HepG2 (cell line): Measurements from ENCODE around the gene RASSF7. TPM values are rescaled to one million over a fixed set of nuclear protein-coding genes. Genes with fewer than 3 reads are reported as not detected.
A peak's percentile ranks its signal among the peaks of the same experiment; 100 is the strongest.

Experiments
- E2F2 ChIP-seq: sonication (generic); formaldehyde crosslinking; IDR thresholded peaks from 2 replicates; pipeline ENCODE4 v1.4.0; 2020; ENCODE audit warnings: missing genetic modification reagents, borderline replicate concordance
- MTERF4 ChIP-seq: sonication (generic); formaldehyde crosslinking; IDR thresholded peaks from 2 replicates; pipeline ENCODE4 v1.8.0; 2023; ENCODE audit warnings: mild to moderate bottlenecking, missing genetic modification reagents
- POLR2AphosphoS2 ChIP-seq: IDR thresholded peaks from 2 replicates; pipeline ENCODE4 v1.6.1; 2011; ENCODE audit warnings: low read depth, low read length, improper control_type of control experiment
- SP5 ChIP-seq: IDR thresholded peaks from 2 replicates; pipeline ENCODE4 v1.6.1; 2016; ENCODE audit warnings: low read depth, borderline replicate concordance
- WIZ ChIP-seq: sonication (generic); formaldehyde crosslinking; IDR thresholded peaks from 2 replicates; pipeline ENCODE4 v1.5.1; 2020; ENCODE audit warnings: mild to moderate bottlenecking, missing genetic modification reagents
- ZNF292 ChIP-seq: sonication (generic); formaldehyde crosslinking; IDR thresholded peaks from 2 replicates; pipeline ENCODE4 v1.8.1; 2022; ENCODE audit warnings: mild to moderate bottlenecking, low read depth, missing genetic modification reagents, borderline replicate concordance
- ZNF512 ChIP-seq: sonication (generic); formaldehyde crosslinking; IDR thresholded peaks from 2 replicates; pipeline ENCODE4 v1.4.0; 2020; ENCODE audit warnings: mild to moderate bottlenecking, missing genetic modification reagents
- ZNF577 ChIP-seq: sonication (generic); formaldehyde crosslinking; IDR thresholded peaks from 2 replicates; pipeline ENCODE4 v1.4.0; 2020; ENCODE audit warnings: mild to moderate bottlenecking, low read depth, missing genetic modification reagents, borderline replicate concordance
- ZNF598 ChIP-seq: sonication (generic); formaldehyde crosslinking; IDR thresholded peaks from 2 replicates; pipeline ENCODE4 v1.5.1; 2020; ENCODE audit warnings: mild to moderate bottlenecking, missing genetic modification reagents, borderline replicate concordance
- ZNF709 ChIP-seq: sonication (generic); formaldehyde crosslinking; IDR thresholded peaks from 2 replicates; pipeline ENCODE4 v1.5.0; 2020; ENCODE audit warnings: mild to moderate bottlenecking, missing genetic modification reagents
- polyA plus RNA-seq, 8 experiments: library from polyadenylated mRNA; depleted of rRNA in 3 of 8; stranded (reverse) in 7 of 8; unstranded in 1 of 8; fragments of >200 nt; fragmentation: Illumina TruSeq in 4 of 8; extraction: Trizol in 4 of 8; gene quantifications; 2 replicates each; pipeline versions ENCODE4 v1.2.1 to v1.2.3, GENCODE V29; 2011 to 2016; ENCODE audit warnings: low read depth in 4 of 8, missing spikeins in 1 of 8, mixed read lengths in 1 of 8; ENCODE audit not compliant: insufficient read depth in 1 of 8
- total RNA-seq, 5 experiments: library from RNA; depleted of rRNA; stranded (reverse); fragments of >200 nt; fragmentation: Illumina TruSeq; extraction: Trizol; gene quantifications; 2 replicates each; pipeline ENCODE4 v1.2.3, GENCODE V29; 2016; ENCODE audit warnings: low read depth in 1 of 5
- TF ChIP-seq, protein P1 (sequence below): sonication (generic); formaldehyde crosslinking; IDR thresholded peaks from 2 replicates; pipeline ENCODE4 v1.4.0; 2020; ENCODE audit warnings: mild to moderate bottlenecking, missing genetic modification reagents, borderline replicate concordance
- TF ChIP-seq, protein P2 (sequence below): sonication (generic); formaldehyde crosslinking; IDR thresholded peaks from 2 replicates; pipeline ENCODE4 v1.4.0; 2020; ENCODE audit warnings: missing genetic modification reagents
- TF ChIP-seq, protein P3 (sequence below): sonication (generic); formaldehyde crosslinking; conservative IDR thresholded peaks from 2 replicates; pipeline ENCODE4 v1.8.1; 2023; ENCODE audit warnings: missing genetic modification reagents

Gene RASSF7
- total and polyA plus RNA-seq, 2 of the 13 experiments (the other 11 are each of a cell fraction or from before 2014, with no cell fraction given) = 20.2 to 28.6 TPM

GRCh38 chr11:518463-519202, 42.1 kb upstream of the RASSF7 start (continued):
- no peak for TF ChIP-seq E2F2 (CRISPR knock-in tag)
- TF ChIP-seq, protein P1, sequence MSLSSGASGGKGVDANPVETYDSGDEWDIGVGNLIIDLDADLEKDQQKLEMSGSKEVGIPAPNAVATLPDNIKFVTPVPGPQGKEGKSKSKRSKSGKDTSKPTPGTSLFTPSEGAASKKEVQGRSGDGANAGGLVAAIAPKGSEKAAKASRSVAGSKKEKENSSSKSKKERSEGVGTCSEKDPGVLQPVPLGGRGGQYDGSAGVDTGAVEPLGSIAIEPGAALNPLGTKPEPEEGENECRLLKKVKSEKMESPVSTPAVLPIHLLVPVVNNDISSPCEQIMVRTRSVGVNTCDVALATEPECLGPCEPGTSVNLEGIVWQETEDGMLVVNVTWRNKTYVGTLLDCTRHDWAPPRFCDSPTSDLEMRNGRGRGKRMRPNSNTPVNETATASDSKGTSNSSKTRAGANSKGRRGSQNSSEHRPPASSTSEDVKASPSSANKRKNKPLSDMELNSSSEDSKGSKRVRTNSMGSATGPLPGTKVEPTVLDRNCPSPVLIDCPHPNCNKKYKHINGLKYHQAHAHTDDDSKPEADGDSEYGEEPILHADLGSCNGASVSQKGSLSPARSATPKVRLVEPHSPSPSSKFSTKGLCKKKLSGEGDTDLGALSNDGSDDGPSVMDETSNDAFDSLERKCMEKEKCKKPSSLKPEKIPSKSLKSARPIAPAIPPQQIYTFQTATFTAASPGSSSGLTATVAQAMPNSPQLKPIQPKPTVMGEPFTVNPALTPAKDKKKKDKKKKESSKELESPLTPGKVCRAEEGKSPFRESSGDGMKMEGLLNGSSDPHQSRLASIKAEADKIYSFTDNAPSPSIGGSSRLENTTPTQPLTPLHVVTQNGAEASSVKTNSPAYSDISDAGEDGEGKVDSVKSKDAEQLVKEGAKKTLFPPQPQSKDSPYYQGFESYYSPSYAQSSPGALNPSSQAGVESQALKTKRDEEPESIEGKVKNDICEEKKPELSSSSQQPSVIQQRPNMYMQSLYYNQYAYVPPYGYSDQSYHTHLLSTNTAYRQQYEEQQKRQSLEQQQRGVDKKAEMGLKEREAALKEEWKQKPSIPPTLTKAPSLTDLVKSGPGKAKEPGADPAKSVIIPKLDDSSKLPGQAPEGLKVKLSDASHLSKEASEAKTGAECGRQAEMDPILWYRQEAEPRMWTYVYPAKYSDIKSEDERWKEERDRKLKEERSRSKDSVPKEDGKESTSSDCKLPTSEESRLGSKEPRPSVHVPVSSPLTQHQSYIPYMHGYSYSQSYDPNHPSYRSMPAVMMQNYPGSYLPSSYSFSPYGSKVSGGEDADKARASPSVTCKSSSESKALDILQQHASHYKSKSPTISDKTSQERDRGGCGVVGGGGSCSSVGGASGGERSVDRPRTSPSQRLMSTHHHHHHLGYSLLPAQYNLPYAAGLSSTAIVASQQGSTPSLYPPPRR (CRISPR knock-in tag) = no peak; the same call in 1 of the 2 replicates
- TF ChIP-seq ZNF577 (CRISPR knock-in tag) = no peak
- no peak for TF ChIP-seq ZNF292 (CRISPR knock-in tag)
- TF ChIP-seq ZNF709 (CRISPR knock-in tag) = no peak
- TF ChIP-seq POLR2AphosphoS2 = no peak
- TF ChIP-seq, protein P2, sequence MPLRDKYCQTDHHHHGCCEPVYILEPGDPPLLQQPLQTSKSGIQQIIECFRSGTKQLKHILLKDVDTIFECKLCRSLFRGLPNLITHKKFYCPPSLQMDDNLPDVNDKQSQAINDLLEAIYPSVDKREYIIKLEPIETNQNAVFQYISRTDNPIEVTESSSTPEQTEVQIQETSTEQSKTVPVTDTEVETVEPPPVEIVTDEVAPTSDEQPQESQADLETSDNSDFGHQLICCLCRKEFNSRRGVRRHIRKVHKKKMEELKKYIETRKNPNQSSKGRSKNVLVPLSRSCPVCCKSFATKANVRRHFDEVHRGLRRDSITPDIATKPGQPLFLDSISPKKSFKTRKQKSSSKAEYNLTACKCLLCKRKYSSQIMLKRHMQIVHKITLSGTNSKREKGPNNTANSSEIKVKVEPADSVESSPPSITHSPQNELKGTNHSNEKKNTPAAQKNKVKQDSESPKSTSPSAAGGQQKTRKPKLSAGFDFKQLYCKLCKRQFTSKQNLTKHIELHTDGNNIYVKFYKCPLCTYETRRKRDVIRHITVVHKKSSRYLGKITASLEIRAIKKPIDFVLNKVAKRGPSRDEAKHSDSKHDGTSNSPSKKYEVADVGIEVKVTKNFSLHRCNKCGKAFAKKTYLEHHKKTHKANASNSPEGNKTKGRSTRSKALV (CRISPR knock-in tag) = no peak; the same call in 1 of the 2 replicates
- TF ChIP-seq, protein P3, sequence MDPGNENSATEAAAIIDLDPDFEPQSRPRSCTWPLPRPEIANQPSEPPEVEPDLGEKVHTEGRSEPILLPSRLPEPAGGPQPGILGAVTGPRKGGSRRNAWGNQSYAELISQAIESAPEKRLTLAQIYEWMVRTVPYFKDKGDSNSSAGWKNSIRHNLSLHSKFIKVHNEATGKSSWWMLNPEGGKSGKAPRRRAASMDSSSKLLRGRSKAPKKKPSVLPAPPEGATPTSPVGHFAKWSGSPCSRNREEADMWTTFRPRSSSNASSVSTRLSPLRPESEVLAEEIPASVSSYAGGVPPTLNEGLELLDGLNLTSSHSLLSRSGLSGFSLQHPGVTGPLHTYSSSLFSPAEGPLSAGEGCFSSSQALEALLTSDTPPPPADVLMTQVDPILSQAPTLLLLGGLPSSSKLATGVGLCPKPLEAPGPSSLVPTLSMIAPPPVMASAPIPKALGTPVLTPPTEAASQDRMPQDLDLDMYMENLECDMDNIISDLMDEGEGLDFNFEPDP (CRISPR knock-in tag) = 0 out of 2 replicates have a peak, but pooled peaks have one; percentile 69
- no peak for TF ChIP-seq ZNF598 (CRISPR knock-in tag)
- TF ChIP-seq MTERF4 (CRISPR knock-in tag) = no peak
- TF ChIP-seq WIZ = no peak
- TF ChIP-seq SP5 (CRISPR knock-in tag) = no peak
- no peak for TF ChIP-seq ZNF512 (CRISPR knock-in tag)
